K562 (cell line): ENCODE results near the gene TLE4. TPM values are rescaled to one million over a fixed set of nuclear protein-coding genes. Genes with fewer than 3 reads are reported as not detected.

ENCODE experiments used
- ATAC-seq: fragments of 200-7000 bp; cut with Tn5 transposase; 3 replicates; pipeline ENCODE4 v1.9.1; 2020; ENCODE audit warnings: moderate library complexity
- BruUV-seq: library from RNA; stranded (reverse); fragments of 400-500 nt; replicated peaks from 2 replicates; lab custom pipeline; 2021; lab: Mats Ljungman, UMichigan
- CTCF ChIA-PET: fragments of 300-600 bp; formaldehyde crosslinking; extraction: SDS; loops from one replicate; lab custom pipeline; 2021; ENCODE audit warnings: low intra/inter-chr PET ratio; lab: Yijun Ruan, JAX
- POLR2A ChIA-PET: fragments of 300-600, 350-650 bp; sonication (Branson Sonifier 250); formaldehyde crosslinking; extraction: SDS; loops from one replicate; lab custom pipeline; 2021; ENCODE audit warnings: antibody characterized with exemption, inconsistent platforms; lab: Yijun Ruan, JAX
- DNase-seq, 4 experiments: peaks; one replicate each; pipeline versions ENCODE4 v3.0.0 to v3.0.0-alpha.2; 2011 to 2018; ENCODE audit warnings: low spot score in 3 of 4, mixed read lengths in 3 of 4; ENCODE audit errors: extremely low read depth in 1 of 4
- FAIRE-seq: peaks from 2 replicates; lab custom pipeline; 2011; peaks lifted over from hg19 to GRCh38; lab: Jason Lieb, UNC
- H2AFZ ChIP-seq: 2 replicates; pipeline ENCODE4 v1.6.0; 2011; ENCODE audit warnings: low read depth, low read length, control low read depth, inconsistent platforms
- H3K27ac ChIP-seq: fragments of 200-600 bp; 3 replicates; pipeline ENCODE4 v1.8.0; 2011; ENCODE audit warnings: low read depth, mild to moderate bottlenecking, control low read depth, inconsistent platforms, low read length, moderate library complexity, mixed read lengths; ENCODE audit errors: extremely low read depth
- H3K27me3 ChIP-seq, 2 experiments: fragments of 300-600 bp in 1 of 2; 2 replicates in 1 of 2; 3 replicates in 1 of 2; pipeline versions ENCODE4 v1.6.0 to v1.8.0; 2011; ENCODE audit warnings: inconsistent platforms in 2 of 2, low read length in 2 of 2, mild to moderate bottlenecking in 1 of 2, mixed read lengths in 1 of 2, moderate library complexity in 1 of 2; ENCODE audit not compliant: control insufficient read depth in 2 of 2, insufficient read depth in 2 of 2
- H3K36me3 ChIP-seq: fragments of 300-600 bp; 3 replicates; pipeline ENCODE4 v1.8.0; 2011; ENCODE audit warnings: mild to moderate bottlenecking, low read length, inconsistent platforms; ENCODE audit not compliant: control insufficient read depth, insufficient read depth
- H3K4me1 ChIP-seq, 2 experiments: fragments of 200-600 bp in 1 of 2; replicated peaks in 1 of 2; 2 replicates in 1 of 2; 3 replicates in 1 of 2; pipeline versions ENCODE4 v1.5.1 to v1.8.0; 2011; ENCODE audit warnings: inconsistent platforms in 2 of 2, low read length in 2 of 2, mild to moderate bottlenecking in 1 of 2, mixed read lengths in 1 of 2, moderate library complexity in 1 of 2; ENCODE audit not compliant: control insufficient read depth in 2 of 2, insufficient read depth in 2 of 2
- H3K4me2 ChIP-seq: 2 replicates; pipeline ENCODE4 v1.6.1; 2011; ENCODE audit warnings: low read length, control low read depth, inconsistent platforms, mixed read lengths; ENCODE audit not compliant: insufficient read depth
- H3K4me3 ChIP-seq: fragments of 200-600 bp; sonication (generic), shearing (Covaris generic); 2 replicates; pipeline ENCODE4 v1.5.1; 2016; ENCODE audit warnings: control low read depth, inconsistent platforms
- H3K79me2 ChIP-seq: fragments of 200-600 bp; 3 replicates; pipeline ENCODE4 v1.8.0; 2011; ENCODE audit warnings: low read length, inconsistent platforms; ENCODE audit not compliant: control insufficient read depth, insufficient read depth
- H3K9ac ChIP-seq, 2 experiments: 2 replicates each; pipeline versions ENCODE4 v1.6.0 to v1.6.1; 2011; ENCODE audit warnings: low read depth in 2 of 2, low read length in 2 of 2, control low read depth in 1 of 2, inconsistent platforms in 1 of 2, mild to moderate bottlenecking in 1 of 2, mixed read lengths in 1 of 2; ENCODE audit not compliant: insufficient read depth in 1 of 2
- H3K9me1 ChIP-seq: one replicate; pipeline ENCODE4 v1.6.0; 2011; ENCODE audit warnings: inconsistent platforms, mild to moderate bottlenecking, low read length, moderate library complexity; ENCODE audit not compliant: control insufficient read depth, insufficient read depth
- H3K9me3 ChIP-seq: replicated peaks from 2 replicates; pipeline ENCODE4 v1.5.1; 2011; ENCODE audit warnings: low read depth, low read length, inconsistent platforms; ENCODE audit not compliant: control insufficient read depth, insufficient read depth
- H4K20me1 ChIP-seq: replicated peaks from 2 replicates; pipeline ENCODE4 v1.6.1; 2011; ENCODE audit warnings: low read length, inconsistent platforms, mixed read lengths; ENCODE audit not compliant: control insufficient read depth, insufficient read depth
- CBX2 ChIP-seq: fragments of 200-600 bp; sonication (generic); IDR thresholded peaks from one replicate; pipeline ENCODE4 v1.6.1; 2012; ENCODE audit warnings: mild to moderate bottlenecking, low read length, inconsistent platforms; ENCODE audit not compliant: insufficient read depth, poor library complexity, severe bottlenecking
- NFIX ChIP-seq: fragments of 250-450 bp; sonication (Bioruptor Pico); IDR thresholded peaks from 2 replicates; pipeline ENCODE4 v1.4.0; 2020; ENCODE audit warnings: low read depth, mild to moderate bottlenecking, moderate library complexity
- RBM25 ChIP-seq: fragments of 200-400 bp; formaldehyde crosslinking; IDR thresholded peaks from 2 replicates; pipeline ENCODE4 v1.6.1; 2018; ENCODE audit warnings: low read length, low read depth, moderate library complexity; ENCODE audit not compliant: severe bottlenecking
- RUNX1 ChIP-seq: sonication (generic); IDR thresholded peaks from 2 replicates; pipeline ENCODE4 v1.6.1; 2016; ENCODE audit warnings: antibody characterized with exemption, low read depth
- THAP12 ChIP-seq: fragments of 250-450 bp; sonication (Bioruptor Pico); IDR thresholded peaks from 2 replicates; pipeline ENCODE4 v1.9.0; 2021; ENCODE audit warnings: mild to moderate bottlenecking, inconsistent platforms
- ZMIZ1 ChIP-seq, 2 experiments: fragments of 150-350 bp in 1 of 2; IDR thresholded peaks; 2 replicates each; pipeline ENCODE4 v1.6.1; 2012 to 2016; ENCODE audit warnings: low read depth in 2 of 2, low read length in 2 of 2, mild to moderate bottlenecking in 1 of 2, moderate library complexity in 1 of 2
- ZNF592 ChIP-seq: fragments of 450-650 bp; IDR thresholded peaks from 2 replicates; pipeline ENCODE4 v1.6.1; 2017; ENCODE audit warnings: antibody characterized with exemption, mild to moderate bottlenecking
- WGBS: fragments of 100-300 bp; shearing (Covaris generic); methylation state at CpG from one replicate; pipeline ENCODE4 v1.1.6; 2016; ENCODE audit warnings: low coverage, mixed read lengths; ENCODE audit not compliant: insufficient coverage; ENCODE audit errors: missing lambda C conversion rate; 5-methylcytosine and 5-hydroxymethylcytosine counted together
- in situ Hi-C: fragments of 300-500 bp; cut with MboI; formaldehyde crosslinking; loops from 4 replicates; pipeline ENCODE4 v1.15.0; 2018; ENCODE audit warnings: inconsistent platforms, mixed read lengths
- intact Hi-C: fragments of 100-400 bp; cut with micrococcal nuclease; formaldehyde crosslinking; loops from 2 replicates; pipeline ENCODE4 v1.14.2; 2022
- polyA plus RNA-seq, 8 experiments: library from polyadenylated mRNA; depleted of rRNA in 4 of 8; stranded (reverse) in 5 of 8; unstranded in 3 of 8; fragments of >200 nt; fragmentation: Nextera tagmentation in 2 of 8; fragmentation: Illumina TruSeq in 1 of 8; extraction: Ambion mirVana in 2 of 8; extraction: Trizol in 1 of 8; gene quantifications; 2 replicates each; pipeline versions ENCODE4 v1.2.1 to v1.2.3, GENCODE V29; 2011 to 2014; ENCODE audit warnings: inconsistent platforms in 1 of 8, missing spikeins in 1 of 8
- total RNA-seq, 7 experiments: library from RNA; depleted of rRNA in 6 of 7; stranded (reverse); fragments of >200 nt in 6 of 7; fragmentation: Illumina TruSeq in 2 of 7; extraction: Trizol in 2 of 7; gene quantifications; 2 replicates each; pipeline versions ENCODE4 v1.2.1 to v1.2.3, GENCODE V29; 2011 to 2021; ENCODE audit warnings: low replicate concordance in 1 of 7

TLE4 gene
- total and polyA plus RNA-seq, 9 of the 15 experiments (the other 6 are each of a cell fraction or from before 2014, with no cell fraction given), result 1.1 to 8.8 (median 5.7) TPM

- Histone ChIP-seq H3K79me2 (no peaks in the 10 kb centered on the region), H3K4me2 (no peak overlapping the region), H4K20me1 (no peaks in the 10 kb centered on the region), H3K9me1 (no peaks in the 10 kb centered on the region), H3K9me3 (no peaks in the 10 kb centered on the region), H3K4me1 (no peaks in the 10 kb centered on the region), H3K4me3 (no peak overlapping the region), H3K9ac (no peak overlapping the region), H2AFZ (no peak overlapping the region), H3K36me3 (no peaks in the 10 kb centered on the region), H3K27me3 (no peaks in the 10 kb centered on the region), H3K27ac (no peak overlapping the region)
- WGBS, result 17% methylated on average over 4 of the region's 5 CpGs
- no peak for TF ChIP-seq ZMIZ1 (IDR thresholded peaks at IDR 0.05; ENCODE audit: low read depth in 2 of 2, low read length in 2 of 2)
- TF ChIP-seq CBX2, result no peak
- no peak for TF ChIP-seq RUNX1
- no peak for TF ChIP-seq ZNF592
- TF ChIP-seq NFIX (CRISPR knock-in tag), result no peak
- TF ChIP-seq THAP12 (CRISPR knock-in tag), result no peak
- no peak for TF ChIP-seq RBM25
- DNase-seq (no peak), FAIRE-seq (no peak), ATAC-seq (no peak)
- intact Hi-C loops (no loop called here), in situ Hi-C loops (no loop called here)
- no TSS peak for BruUV-seq
- CTCF ChIA-PET, result no interaction called here
- POLR2A ChIA-PET, result interaction anchor here (0.6 kb wide), 1 partner anchor 19 kb away, joined by 3 read pairs; no protein-coding TSS in a partner anchor
Observed at GRCh38 chr9:79693750-79694149, 122.0 kb downstream of the TLE4 start.
